Measurements from ENCODE around the gene FXN.

Gene FXN

GRCh38 chr9:69147041-69147834 is 111.7 kb downstream of the FXN start:
- no peak for DNase-seq

- no peak for DNase-seq
Measured at GRCh38 chr9:69149321-69149807, 113.8 kb downstream of the FXN start.

Measured in activated CD4-positive, CD25-positive, alpha-beta regulatory T cell treated with anti-CD3 and anti-CD28 coated beads, Interleukin-2, amount 50 U/mL, for 72 hours (primary cell).